ENCODE results near the gene TMEM255B. TPM values are rescaled to one million over a fixed set of nuclear protein-coding genes. Genes with fewer than 3 reads are reported as not detected.

Gene TMEM255B
- total and polyA plus RNA-seq, 5 donors = 6.2 to 9.9 (median 8.8) TPM

DNA sequence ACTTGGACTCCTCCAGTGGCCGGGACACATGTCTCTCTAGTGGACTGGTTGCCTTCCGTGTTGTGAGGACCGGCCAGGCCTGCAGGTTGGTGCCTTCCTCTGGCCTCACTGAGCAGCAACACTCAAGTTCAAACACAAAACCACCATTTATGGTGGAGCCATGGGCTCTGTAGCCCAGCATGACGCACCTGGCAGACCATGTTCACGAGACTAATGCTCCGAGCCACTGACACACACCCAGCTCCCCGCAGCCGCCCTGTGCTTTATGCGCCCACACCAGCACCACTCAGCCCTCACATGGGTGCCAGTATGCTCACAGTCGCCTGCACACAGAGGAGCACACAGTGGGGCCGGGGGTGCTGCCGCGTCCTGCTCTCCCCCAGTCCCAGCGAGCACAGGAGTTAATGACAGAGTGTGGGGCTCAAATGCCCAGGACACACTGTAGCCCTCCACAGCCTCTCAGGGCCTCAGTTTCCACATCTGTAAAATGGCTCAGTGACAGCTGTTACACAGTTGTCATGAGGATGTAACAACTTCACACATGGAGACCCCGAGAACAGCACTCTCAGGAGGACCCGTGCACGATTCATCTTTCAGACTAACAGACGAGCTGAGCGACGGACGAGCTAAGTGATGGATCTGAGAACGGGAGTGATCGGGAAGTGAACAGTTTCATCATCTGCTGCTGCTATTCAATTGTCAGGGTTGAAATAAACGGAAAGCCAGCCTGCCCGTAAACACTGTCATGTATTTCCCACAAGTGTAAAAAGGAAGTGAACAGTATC lies 97.1 kb downstream of the TMEM255B start:
- H3K4me1 ChIP-seq (ENCODE audit: control insufficient read depth, insufficient read depth, low read length) = peaks cover 25% of the 10 kb centered on the region

DNA sequence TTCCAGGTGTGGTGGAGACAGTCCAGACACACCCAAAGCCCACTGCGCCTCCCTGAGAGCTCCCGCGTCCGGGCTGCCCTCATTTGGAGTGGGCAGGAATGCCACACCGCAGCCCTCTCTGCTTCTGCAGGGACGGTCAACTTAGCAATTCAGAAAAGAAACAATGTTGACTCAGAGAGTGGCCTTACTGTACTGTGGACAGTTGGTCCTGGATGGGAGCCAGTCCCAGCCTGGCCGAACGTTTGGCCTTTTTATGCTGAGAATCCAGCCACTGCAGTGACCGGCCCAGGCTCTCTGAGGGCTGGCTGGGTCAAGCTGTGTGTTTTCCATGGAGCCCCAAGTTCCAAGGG lies 97.7 kb downstream of the TMEM255B start:
- 47% methylated on average over 9 of the region's 9 CpGs for WGBS
- no peak overlapping the region for H3K4me3 ChIP-seq (ENCODE audit: low read length)
- no peaks in the 10 kb centered on the region for H3K27me3 ChIP-seq (ENCODE audit: control insufficient read depth, insufficient read depth)
- DNase-seq = peak in 2 of 3 donors; percentile 66 to 80
- H3K27ac ChIP-seq (ENCODE audit: low read length) = no peak overlapping the region
- H3K4me1 ChIP-seq (ENCODE audit: control insufficient read depth, insufficient read depth, low read length) = peaks cover 25% of the 10 kb centered on the region
- ATAC-seq = peak; percentile 4 to 5
- no peaks in the 10 kb centered on the region for H3K9me3 ChIP-seq (ENCODE audit: control insufficient read depth, low read length)
- intact Hi-C loops (cut with DNase I) = no loop called here

More for the DNA sequence above, 97.1 kb downstream of the TMEM255B start:
- H3K4me3 ChIP-seq (ENCODE audit: low read length) = no peak overlapping the region
- no peaks in the 10 kb centered on the region for H3K9me3 ChIP-seq (ENCODE audit: control insufficient read depth, low read length)
- no peak overlapping the region for H3K27ac ChIP-seq (ENCODE audit: low read length)
- H3K27me3 ChIP-seq (ENCODE audit: control insufficient read depth, insufficient read depth) = no peaks in the 10 kb centered on the region
- no peak for ATAC-seq
- 93% methylated on average over 25 of the region's 25 CpGs for WGBS
- intact Hi-C loops (cut with DNase I) = no loop called here
- DNase-seq = peak in 1 of 3 donors; percentile 50

DNA sequence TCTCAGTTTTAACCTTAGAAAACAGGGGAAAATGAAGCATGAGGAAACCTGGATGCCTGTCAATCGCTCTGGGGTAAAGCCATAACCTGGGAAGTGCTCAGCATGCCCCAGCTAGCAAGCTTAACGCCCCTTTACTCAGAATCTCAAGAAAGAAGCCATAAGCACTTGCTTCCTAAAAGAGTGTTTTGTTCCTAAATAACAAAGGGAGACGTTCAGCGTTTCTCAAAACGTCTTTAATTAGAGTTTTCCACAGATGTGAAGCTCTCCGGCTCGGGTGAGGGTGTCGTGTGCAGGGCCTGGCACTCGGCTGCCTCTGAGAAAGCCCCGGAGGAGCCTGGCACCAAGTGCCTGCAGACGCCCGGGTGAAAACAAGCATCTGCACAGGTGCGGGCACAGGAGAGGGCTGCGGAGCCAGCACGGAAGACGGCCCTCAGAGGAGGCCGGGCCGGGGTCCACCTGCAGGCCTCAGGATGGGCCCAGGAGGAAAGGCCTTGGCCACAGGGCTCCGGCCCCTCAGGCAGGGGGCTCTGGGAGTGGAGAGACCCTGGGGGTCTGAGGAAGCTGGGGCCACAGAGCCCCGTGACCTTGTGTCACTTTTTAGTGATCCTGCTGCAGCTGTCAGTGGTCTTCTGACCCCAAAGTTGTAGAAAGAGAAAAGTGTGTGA lies 98.6 kb downstream of the TMEM255B start:
- Histone ChIP-seq H3K27ac (ENCODE audit: low read length) (no peak overlapping the region), H3K27me3 (ENCODE audit: control insufficient read depth, insufficient read depth) (no peaks in the 10 kb centered on the region), H3K9me3 (ENCODE audit: control insufficient read depth, low read length) (no peaks in the 10 kb centered on the region), H3K4me1 (ENCODE audit: control insufficient read depth, insufficient read depth, low read length) (peaks cover 24% of the 10 kb centered on the region), H3K4me3 (ENCODE audit: low read length) (no peak overlapping the region)
- 85% methylated on average over 20 of the region's 20 CpGs for WGBS
- intact Hi-C loops (cut with DNase I) = no loop called here
- peak in 2 of 3 donors; percentile 32 to 48 for DNase-seq
- no peak for ATAC-seq

DNA sequence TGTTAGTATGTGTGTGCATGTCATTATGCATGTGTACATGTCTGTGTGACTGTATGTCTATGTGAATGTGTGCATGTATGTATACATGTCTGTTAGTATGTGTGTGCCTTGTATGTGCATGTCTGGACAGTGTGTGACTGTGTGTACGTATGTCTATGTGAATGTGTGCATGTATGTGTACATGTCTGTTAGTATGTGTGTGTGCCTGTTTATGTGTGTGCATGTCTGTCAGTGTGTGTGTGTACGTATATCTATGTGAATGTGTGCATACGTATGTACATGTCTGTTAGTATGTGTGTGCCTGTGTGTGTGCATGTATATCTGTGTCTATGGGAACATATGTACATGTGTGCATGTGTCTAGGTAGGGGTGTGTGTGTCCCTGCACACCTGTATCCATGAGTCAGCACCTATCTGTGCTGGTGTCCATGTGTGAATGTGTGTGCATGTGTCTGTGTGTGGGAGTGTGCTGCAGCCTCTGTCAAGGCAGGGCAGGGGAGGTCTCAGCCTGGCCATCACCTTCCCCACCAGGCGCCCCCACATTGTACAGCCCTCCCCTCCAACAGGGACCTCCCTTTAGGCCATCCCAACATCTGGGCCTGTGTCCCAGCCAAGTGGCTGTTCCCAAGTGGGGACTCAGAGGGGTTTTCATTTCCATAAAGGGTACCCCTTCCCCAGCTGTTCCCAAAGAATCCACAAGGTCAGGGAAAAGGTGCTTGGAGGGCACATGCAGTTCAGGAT lies 100.5 kb downstream of the TMEM255B start:
- Histone ChIP-seq H3K27ac (ENCODE audit: low read length) (no peak overlapping the region), H3K9me3 (ENCODE audit: control insufficient read depth, low read length) (no peaks in the 10 kb centered on the region), H3K4me3 (ENCODE audit: low read length) (no peak overlapping the region), H3K27me3 (ENCODE audit: control insufficient read depth, insufficient read depth) (no peaks in the 10 kb centered on the region), H3K4me1 (ENCODE audit: control insufficient read depth, insufficient read depth, low read length) (peaks cover 10% of the 10 kb centered on the region)
- DNase-seq (no peak), ATAC-seq (no peak)
- WGBS = 95% methylated on average over 4 of the region's 4 CpGs
- intact Hi-C loops (cut with DNase I) = loop anchor here in 1 of 4 donors (5.0 kb wide), 1 partner anchor 37 kb away; no protein-coding TSS in a partner anchor

DNA sequence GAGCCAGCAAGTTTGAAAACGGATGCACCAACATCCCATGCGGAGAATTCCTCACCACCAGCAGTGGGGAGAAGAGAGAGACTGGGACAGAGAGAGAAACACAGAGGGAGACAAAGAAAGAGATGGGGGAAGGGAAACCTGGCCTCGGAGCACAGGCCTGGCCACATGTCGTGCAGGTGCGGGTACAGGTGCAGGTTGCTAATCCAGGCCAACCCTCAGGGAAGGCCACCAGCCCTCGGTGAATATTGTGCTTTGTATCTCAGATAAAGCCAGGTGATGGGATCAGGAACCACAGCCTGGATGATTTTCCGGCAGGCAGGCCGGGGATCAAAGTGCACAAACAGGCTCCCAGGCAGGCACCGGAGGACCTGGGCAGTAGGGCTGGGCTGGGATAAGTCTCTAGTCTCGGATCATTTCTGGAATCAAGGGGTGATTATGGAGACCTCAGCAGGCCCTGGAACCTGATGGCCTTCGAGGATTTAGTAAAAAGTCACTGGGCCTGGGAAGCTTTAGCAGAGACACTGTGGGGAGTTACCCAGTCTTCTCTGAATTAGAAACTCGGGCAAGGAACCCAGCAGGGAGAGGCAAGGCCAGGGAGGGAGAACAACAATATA lies 101.1 kb downstream of the TMEM255B start:
- DNase-seq (no peak), ATAC-seq (no peak)
- intact Hi-C loops (cut with DNase I) = loop anchor here in 1 of 4 donors (5.0 kb wide), 1 partner anchor 38 kb away; no protein-coding TSS in a partner anchor
- Histone ChIP-seq H3K27me3 (ENCODE audit: control insufficient read depth, insufficient read depth) (no peaks in the 10 kb centered on the region), H3K4me3 (ENCODE audit: low read length) (no peak overlapping the region), H3K4me1 (ENCODE audit: control insufficient read depth, insufficient read depth, low read length) (peaks cover 3% of the 10 kb centered on the region), H3K27ac (ENCODE audit: low read length) (no peak overlapping the region), H3K9me3 (ENCODE audit: control insufficient read depth, low read length) (no peaks in the 10 kb centered on the region)
- WGBS = 69% methylated on average over 12 of the region's 12 CpGs

DNA sequence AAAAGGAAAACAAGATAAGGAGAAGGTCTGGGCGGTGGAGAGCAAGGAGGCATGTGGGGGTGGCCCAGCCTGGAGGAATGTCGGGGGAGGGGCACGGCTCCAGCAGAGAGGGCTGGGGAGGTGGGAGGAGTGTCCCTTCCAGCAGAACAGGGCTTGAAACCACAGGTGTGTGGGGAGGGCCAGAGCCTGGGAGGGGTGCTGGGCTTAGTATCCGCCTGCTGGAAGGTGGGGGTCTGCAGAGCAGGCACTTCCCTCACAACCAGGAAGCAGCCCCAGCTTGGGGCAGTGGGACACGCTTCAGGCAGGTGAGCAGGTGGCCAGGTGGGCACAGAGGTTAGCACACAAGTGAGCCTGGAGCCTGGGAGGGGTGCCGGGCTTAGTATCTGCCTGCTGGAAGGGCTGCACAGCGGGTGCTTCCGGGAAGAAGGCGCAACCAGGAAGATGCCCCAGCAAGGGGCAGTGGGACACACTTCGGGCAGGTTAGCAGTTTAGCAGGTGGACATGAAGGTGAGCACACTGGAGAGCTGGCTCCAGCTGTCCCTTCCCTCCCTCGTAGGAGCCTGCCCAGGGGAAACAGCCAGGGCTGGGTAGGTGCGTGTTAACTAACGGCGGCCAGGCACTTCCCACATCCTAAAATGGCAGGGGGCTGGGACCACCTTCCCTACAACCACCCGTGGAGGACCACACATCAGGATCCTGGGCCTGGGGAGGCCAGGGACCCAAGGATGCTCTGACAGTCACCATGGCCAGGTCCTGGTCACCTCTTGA lies 101.8 kb downstream of the TMEM255B start:
- intact Hi-C loops (cut with DNase I) = loop anchor here in 1 of 4 donors (5.0 kb wide), 1 partner anchor 39 kb away; no protein-coding TSS in a partner anchor
- H3K4me1 ChIP-seq (ENCODE audit: control insufficient read depth, insufficient read depth, low read length) = peaks cover 3% of the 10 kb centered on the region
- H3K27me3 ChIP-seq (ENCODE audit: control insufficient read depth, insufficient read depth) = no peaks in the 10 kb centered on the region
- no peak overlapping the region for H3K27ac ChIP-seq (ENCODE audit: low read length)
- H3K4me3 ChIP-seq (ENCODE audit: low read length) = no peak overlapping the region
- WGBS = 65% methylated on average over 15 of the region's 15 CpGs
- ATAC-seq = peak; percentile 13 to 16
- no peaks in the 10 kb centered on the region for H3K9me3 ChIP-seq (ENCODE audit: control insufficient read depth, low read length)
- DNase-seq = peak in 2 of 3 donors; percentile 60 to 66

DNA sequence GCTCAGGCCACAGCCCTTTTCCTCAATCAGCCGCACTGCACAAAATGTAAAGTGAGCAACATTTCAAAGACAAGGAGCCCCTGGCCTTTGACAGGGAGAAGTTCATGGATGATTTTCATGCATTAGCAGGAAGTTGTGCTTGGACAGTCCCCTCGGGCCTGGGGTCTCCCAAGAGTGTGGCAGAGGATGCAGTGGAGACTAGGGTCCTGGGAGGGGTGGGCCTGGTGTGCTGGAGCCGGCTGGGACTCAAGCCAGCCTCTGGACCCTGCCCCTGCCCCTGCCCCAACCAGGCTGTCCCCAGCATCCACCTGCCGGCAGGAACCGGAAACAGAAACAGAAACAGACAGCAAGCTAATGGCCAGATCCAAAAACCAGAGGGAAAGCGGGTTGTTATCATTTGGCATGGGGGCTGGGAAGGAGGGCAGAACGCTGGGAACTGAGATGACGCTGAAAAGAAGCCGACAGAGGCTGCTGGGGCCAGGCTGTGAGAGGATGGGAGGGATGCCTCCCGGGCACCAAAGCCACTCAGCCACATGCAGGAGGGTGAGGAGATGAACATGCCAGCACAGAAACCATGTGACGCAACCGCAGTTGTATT lies 102.5 kb downstream of the TMEM255B start:
- DNase-seq = peak in 2 of 3 donors; percentile 54 to 59
- ATAC-seq = peak; percentile 4 to 10
- WGBS = 48% methylated on average over 12 of the region's 12 CpGs
- Histone ChIP-seq H3K4me1 (ENCODE audit: control insufficient read depth, insufficient read depth, low read length) (peaks cover 3% of the 10 kb centered on the region), H3K27ac (ENCODE audit: low read length) (no peak overlapping the region), H3K9me3 (ENCODE audit: control insufficient read depth, low read length) (no peaks in the 10 kb centered on the region), H3K27me3 (ENCODE audit: control insufficient read depth, insufficient read depth) (no peaks in the 10 kb centered on the region), H3K4me3 (ENCODE audit: low read length) (no peak overlapping the region)
- intact Hi-C loops (cut with DNase I) = loop anchor here in 1 of 4 donors (5.0 kb wide), 1 partner anchor 39 kb away; no protein-coding TSS in a partner anchor

DNA sequence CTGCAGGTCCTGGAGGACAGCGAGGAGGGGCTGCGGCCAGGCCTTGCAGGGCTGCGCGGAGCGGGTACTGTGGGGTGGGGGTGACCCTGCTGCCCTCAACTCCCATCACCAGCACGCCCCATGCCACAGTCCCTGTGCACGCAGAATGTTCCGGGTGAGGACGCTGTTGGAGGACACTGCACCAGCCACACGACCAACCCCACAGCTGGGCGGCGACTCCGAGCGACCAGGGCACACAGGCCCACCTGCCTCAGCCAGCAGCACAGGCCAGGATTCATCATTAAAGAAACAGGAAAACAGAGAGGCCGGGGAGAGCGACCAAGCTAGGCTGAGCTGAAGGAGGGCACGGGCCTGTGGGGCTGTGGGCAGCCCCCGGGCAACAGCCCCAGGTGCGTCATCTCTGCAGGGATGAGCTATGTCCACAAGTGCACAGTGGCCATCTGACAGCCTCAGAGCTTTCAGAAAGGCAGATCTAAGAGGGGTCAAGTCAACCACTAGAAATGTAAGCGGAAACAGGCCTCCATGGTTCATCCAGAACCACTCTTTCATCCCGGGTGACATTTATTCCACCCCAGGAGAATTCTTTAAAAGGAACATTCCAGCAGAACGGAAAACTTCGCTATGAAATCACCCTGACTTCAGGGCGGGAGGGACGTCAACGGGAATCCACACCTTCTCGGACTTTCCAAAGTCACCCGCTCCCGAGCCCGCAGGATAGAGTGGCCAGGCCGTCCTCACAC lies 103.3 kb downstream of the TMEM255B start:
- Histone ChIP-seq H3K27me3 (ENCODE audit: control insufficient read depth, insufficient read depth) (no peaks in the 10 kb centered on the region), H3K27ac (ENCODE audit: low read length) (peak overlapping the region; percentile 68), H3K9me3 (ENCODE audit: control insufficient read depth, low read length) (no peaks in the 10 kb centered on the region), H3K4me1 (ENCODE audit: control insufficient read depth, insufficient read depth, low read length) (peaks cover 3% of the 10 kb centered on the region), H3K4me3 (ENCODE audit: low read length) (peak overlapping the region; percentile 79)
- WGBS = 61% methylated on average over 31 of the region's 31 CpGs
- intact Hi-C loops (cut with DNase I) = loop anchor here in 1 of 4 donors (5.0 kb wide), 1 partner anchor 40 kb away; no protein-coding TSS in a partner anchor
- DNase-seq (peak in 2 of 3 donors; percentile 50 to 55), ATAC-seq (peak; percentile 6 to 13)

DNA sequence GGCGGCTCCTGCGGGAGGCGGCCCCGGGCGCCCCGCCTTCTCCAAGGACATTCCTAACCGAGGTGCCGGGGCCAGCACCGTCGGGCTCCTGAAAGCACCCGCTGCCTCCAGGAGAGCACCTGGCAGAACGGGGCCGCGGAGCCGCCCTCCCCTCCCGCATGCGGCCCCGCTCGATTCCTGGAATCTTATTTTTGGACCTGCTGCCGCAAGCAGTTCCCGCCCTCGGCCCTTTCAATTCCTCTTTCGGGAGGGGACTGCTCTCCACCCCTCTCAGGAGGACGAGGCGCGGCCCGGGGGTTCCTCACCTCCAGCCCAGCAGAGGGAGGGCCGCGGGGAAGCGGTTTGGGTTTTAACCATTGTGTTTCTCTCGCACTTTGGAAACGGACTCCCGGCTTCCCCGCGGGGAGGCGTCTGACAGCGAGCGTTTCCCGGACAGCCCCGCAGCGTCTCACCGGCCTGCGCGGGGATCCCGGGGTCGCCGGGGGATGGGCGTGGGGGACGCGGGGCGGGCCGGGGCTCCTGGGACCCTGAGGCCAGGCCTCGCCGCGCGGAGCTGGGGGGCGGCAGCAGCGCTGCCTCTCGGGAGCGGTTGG lies 104.0 kb downstream of the TMEM255B start:
- Histone ChIP-seq H3K4me3 (ENCODE audit: low read length) (peak overlapping the region; percentile 79), H3K27me3 (ENCODE audit: control insufficient read depth, insufficient read depth) (no peaks in the 10 kb centered on the region), H3K27ac (ENCODE audit: low read length) (peak overlapping the region; percentile 68), H3K9me3 (ENCODE audit: control insufficient read depth, low read length) (no peaks in the 10 kb centered on the region), H3K4me1 (ENCODE audit: control insufficient read depth, insufficient read depth, low read length) (peaks cover 3% of the 10 kb centered on the region)
- peak; percentile 65 to 82 (median 76) for DNase-seq
- ATAC-seq = peak; percentile 46 to 60
- WGBS = 3% methylated on average over 60 of the region's 60 CpGs
- intact Hi-C loops (cut with DNase I) = loop anchor here in 1 of 4 donors (5.0 kb wide), 1 partner anchor 41 kb away; no protein-coding TSS in a partner anchor

Measured in right cardiac atrium (tissue), 5 donors.